GM12874 (cell line): ENCODE results near the gene BCLAF1.

Experiments used
- TF ChIP-seq, protein P1 (sequence below): IDR thresholded peaks from 2 replicates; pipeline ENCODE4 v1.5.1; 2011; ENCODE audit warnings: low read depth, mild to moderate bottlenecking, control low read depth, low read length, moderate library complexity; ENCODE audit not compliant: insufficient read depth

BCLAF1 gene

DNA sequence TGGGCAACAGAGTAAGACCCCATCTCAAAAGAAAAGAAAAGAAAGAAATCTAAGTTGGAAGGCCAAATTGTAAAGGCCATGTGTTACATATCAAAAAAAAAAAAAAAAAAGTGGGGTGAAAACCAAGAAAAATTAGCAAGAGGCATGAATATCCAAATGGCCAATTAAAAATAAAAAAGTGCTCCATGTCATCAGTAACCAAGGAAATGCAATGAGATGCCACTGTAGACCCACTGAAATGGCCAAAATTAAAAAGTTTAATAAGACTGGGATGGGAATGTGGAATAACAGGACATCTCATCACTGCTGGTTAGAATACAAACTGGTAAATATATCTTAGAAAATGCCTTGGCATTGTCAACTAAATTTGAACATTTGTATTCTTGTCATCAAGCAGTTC lies 30.1 kb upstream of the BCLAF1 start:
- TF ChIP-seq, protein P1, sequence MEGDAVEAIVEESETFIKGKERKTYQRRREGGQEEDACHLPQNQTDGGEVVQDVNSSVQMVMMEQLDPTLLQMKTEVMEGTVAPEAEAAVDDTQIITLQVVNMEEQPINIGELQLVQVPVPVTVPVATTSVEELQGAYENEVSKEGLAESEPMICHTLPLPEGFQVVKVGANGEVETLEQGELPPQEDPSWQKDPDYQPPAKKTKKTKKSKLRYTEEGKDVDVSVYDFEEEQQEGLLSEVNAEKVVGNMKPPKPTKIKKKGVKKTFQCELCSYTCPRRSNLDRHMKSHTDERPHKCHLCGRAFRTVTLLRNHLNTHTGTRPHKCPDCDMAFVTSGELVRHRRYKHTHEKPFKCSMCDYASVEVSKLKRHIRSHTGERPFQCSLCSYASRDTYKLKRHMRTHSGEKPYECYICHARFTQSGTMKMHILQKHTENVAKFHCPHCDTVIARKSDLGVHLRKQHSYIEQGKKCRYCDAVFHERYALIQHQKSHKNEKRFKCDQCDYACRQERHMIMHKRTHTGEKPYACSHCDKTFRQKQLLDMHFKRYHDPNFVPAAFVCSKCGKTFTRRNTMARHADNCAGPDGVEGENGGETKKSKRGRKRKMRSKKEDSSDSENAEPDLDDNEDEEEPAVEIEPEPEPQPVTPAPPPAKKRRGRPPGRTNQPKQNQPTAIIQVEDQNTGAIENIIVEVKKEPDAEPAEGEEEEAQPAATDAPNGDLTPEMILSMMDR: no peak

DNA sequence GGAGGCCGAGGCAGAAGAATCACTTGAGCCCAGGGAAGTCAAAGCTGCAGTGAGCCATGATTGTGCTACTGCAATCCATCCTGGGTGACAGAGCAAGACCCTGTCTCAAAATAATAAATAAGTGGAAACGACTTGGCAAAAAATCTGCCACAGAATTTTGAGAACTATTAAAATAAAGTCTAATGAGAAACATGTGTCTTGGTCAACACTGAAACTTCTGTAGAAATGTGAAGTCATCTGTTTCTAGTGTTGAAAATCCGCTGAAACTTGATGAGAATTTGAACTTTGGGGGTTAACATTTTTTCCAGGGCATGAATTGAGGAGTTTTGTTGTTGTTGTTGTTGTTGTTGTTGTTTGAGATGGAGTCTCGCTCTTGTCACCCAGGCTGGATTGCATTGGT lies 29.0 kb upstream of the BCLAF1 start:
- TF ChIP-seq, protein P1: no peak

DNA sequence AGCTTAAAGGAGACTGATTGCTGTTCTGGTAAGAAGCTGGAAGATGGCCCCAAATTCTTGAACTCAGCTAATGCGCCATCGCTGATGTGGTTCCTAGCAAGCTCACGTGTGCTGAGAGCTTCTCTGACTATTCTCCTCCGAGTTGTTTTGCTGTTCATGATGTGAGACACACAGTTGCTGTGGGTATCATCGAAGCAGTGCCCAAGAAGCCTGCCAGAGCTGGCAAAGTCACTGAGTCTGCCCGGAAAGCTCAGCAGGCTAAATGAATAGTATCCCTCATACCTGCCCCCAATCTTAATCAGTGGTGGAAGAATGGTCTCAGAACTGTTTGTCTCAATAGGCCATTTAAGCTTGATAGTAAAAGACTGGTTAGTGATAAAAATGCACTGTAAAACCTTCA lies 28.3 kb upstream of the BCLAF1 start:
- TF ChIP-seq, protein P1: no peak

DNA sequence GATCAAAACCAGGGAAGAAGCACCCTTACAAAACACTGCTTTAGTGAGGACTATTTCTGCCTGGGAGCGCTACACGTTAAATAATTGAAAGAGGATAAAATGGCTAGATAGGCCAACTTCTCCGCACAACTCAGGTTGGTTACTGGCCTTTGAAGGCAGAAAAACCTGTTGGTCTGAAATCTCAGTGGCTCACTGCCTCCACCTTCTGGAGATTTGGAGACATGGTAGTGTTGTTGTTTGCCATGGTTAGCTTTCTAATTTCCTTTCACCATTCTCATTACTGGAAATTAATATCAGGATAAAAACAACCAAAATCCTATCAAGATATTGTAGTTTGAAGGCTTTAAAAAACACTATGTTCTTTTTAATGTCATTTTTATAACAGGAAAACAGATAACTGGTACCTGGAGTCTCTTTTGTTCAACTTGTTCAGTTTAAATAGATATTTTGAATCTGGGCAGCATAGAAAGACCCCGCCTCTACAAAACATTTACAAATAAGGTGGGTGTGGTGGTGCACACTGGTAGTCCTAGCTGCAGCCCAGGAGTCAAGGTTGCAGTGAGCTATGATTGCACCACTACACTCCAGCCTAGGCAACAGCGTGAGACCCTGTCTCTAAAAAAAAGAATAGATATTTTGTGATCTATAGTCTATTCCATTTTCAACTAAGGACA lies 27.5 kb upstream of the BCLAF1 start:
- TF ChIP-seq, protein P1: peak; percentile 72

DNA sequence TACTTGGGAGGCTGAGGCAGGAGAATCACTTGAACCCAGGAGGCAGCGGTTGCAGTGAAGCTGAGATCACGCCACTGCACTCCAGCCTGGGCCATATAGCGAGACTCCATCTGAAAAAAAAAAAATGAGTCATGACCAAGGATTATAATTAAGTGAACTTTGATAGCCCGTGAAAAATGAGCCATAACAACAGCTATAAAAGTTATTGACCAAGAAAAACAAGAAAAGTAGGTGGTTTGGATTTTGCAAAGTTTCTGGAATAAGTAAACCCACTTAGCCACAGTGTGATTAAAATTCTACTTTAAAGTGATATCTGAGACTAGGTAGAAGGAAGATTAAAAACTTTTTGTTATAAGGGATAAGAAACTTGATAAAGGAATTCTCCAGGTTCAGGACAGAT lies 25.9 kb upstream of the BCLAF1 start:
- TF ChIP-seq, protein P1: no peak

DNA sequence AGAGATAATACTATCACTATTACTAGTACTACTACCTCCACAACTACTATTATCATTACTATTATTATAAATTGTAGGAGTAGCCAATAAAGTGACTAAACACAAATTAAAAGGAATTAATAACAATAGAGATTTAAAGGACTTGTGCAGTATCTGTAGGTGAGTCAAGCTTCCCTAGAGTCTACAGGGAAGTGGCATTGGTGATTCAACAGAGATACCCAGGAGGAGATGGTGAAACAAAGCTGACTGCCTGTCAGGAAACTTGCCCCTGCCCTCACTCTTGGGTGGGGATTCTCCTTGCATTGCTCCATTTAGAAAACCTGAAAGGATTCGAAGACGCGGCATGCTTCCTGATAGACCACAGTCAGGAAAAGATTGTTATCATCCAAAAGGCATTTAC lies 23.3 kb upstream of the BCLAF1 start:
- TF ChIP-seq, protein P1: no peak

DNA sequence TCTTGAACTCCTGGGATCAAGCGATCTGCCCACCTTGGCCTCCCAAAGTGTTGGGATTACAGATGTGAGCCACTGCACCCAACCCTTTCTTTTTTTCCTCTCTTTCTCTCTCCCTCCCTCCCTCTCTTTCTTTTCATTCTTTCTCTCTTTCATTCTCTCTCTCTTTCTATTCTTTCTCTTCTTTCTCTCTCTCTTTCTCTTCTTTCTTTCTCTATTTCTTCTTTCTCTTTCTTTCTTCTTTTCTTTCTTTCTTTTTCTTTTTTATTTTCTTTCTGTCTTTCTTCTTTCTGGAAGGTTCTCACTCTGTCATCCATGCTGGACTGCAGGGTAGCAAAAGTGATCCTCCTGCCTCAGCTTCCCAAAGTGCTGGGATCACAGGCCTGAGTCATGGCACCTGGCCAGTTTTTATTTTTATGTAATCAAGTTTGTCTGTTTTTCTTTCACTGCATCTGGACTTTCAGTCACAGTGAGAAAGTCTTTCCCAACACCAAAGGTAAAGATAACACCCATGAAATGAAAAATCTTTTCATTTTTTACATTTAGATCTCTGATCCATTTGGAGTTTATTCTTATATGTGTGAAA lies 20.2 kb upstream of the BCLAF1 start:
- TF ChIP-seq, protein P1: no peak

DNA sequence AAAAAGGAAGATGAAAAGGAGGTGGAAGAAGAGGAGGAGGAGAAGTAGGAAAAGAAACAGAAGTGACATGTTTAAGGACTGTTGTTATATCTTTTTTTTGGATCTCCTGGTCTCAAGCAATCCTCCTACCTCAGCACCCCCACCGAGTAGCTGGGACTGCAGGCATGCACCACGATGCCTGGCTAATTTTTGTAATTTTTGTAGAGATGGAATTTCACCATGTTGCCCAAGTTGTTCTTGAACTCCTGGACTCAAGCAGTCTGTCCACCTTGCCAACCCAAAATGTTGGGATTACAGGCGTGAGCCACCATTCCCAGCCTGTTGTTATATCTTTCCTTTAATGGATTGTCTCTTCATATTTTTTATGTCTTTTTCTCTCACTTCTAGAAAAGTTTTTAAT lies 19.5 kb upstream of the BCLAF1 start:
- TF ChIP-seq, protein P1: no peak
